Hematopoietic multipotent progenitor cell (in vitro differentiated cells): ENCODE results near the gene PRRG4. TPM values are rescaled to one million over a fixed set of nuclear protein-coding genes. Genes with fewer than 3 reads are reported as not detected.

ENCODE experiments used
- DNase-seq, 3 donors: peaks; one replicate each; pipeline ENCODE4 v3.0.0-alpha.2; 2011 to 2015; ENCODE audit warnings: low read depth in 2 of 3, low spot score in 2 of 3
- total RNA-seq: library from RNA; depleted of rRNA; stranded (reverse); fragments of >200 nt; gene quantifications from one replicate; pipeline ENCODE4 v1.2.3, GENCODE V29; 2012

The PRRG4 gene
- total RNA-seq, 1 donor = 1.3 TPM

DNA sequence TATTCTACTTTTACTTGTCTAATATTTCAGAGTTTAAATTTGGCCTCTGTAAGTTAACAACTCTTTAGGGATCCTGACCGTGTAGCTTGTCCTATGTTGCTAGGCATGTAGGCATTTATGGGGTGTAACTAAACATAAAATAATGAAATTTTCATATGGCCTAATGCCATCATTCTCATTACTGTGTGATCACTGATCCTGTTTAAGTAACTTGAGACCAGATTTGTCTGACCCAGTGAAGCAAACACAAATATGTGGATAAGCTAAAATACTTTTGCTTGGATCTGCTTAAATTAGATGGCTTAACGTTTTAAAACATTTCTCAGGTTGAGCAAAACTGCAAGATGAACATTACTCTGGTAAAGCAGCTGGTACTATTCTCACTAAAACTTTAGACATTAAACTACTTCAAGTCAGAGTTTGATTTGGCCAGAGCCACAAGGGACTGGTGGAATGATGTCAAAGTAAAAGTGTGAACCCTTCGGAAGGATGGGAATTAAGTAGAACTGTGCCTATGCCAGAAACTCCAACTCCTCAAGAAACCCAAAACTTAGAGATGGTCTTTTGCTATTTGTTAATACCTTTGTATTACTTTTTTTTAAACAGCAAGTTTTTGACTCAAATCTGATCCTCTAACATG, 75.4 kb downstream of the PRRG4 start:
- no peak for DNase-seq

Other genes starting within 250 kb of the PRRG4 start
- gene EIF3M, start 246.1 kb upstream of the PRRG4 start, total RNA-seq = 277 TPM
- gene CCDC73, start 35.3 kb upstream of the PRRG4 start, total RNA-seq = under 0.01 TPM
- gene QSER1, start 62.9 kb downstream of the PRRG4 start, total RNA-seq = 11.8 TPM
- gene DEPDC7, start 186.0 kb downstream of the PRRG4 start, total RNA-seq = 1.9 TPM
- gene TCP11L1, start 209.6 kb downstream of the PRRG4 start, total RNA-seq = 21.0 TPM